GM12878 (cell line): ENCODE data around the gene ARF5. TPM values are rescaled to one million over a fixed set of nuclear protein-coding genes. Genes with fewer than 3 reads are reported as not detected.
A peak's percentile ranks its signal among the peaks of the same experiment; 100 is the strongest.

Experiments
- ATAC-seq: fragments of 200-7000 bp; cut with Tn5 transposase; 3 replicates; pipeline ENCODE4 v1.9.1; 2020; ENCODE audit warnings: mild to moderate bottlenecking, moderate library complexity
- BruUV-seq: library from RNA; stranded (reverse); fragments of 400-500 nt; replicated peaks from 2 replicates; lab custom pipeline; 2021; lab: Mats Ljungman, UMichigan
- CTCF ChIA-PET: fragments of 300-600 bp; sonication (Branson Sonifier 250); formaldehyde crosslinking; extraction: SDS; loops from one replicate; lab custom pipeline; 2021; ENCODE audit warnings: inconsistent platforms; lab: Yijun Ruan, JAX
- POLR2A ChIA-PET: fragments of 350-600 bp; formaldehyde crosslinking; extraction: SDS; loops from one replicate; lab custom pipeline; 2021; ENCODE audit warnings: inconsistent platforms; lab: Charles Lee
- RAD21 ChIA-PET: fragments of 300-600 bp; sonication (Branson Sonifier 250); formaldehyde crosslinking; loops from one replicate; lab custom pipeline; 2023; ENCODE audit warnings: antibody characterized with exemption; ENCODE audit not compliant: unreplicated experiment; lab: Charles Lee
- SMC1A ChIA-PET: fragments of 300-600 bp; sonication (Branson Sonifier 250); formaldehyde crosslinking; loops from one replicate; lab custom pipeline; 2023; ENCODE audit not compliant: unreplicated experiment, uncharacterized antibody; lab: Charles Lee
- DNase-seq: peaks from one replicate; pipeline ENCODE4 v3.0.0-alpha.2; 2011; ENCODE audit warnings: low read depth, low spot score
- FAIRE-seq: peaks from 3 replicates; lab custom pipeline; 2011; peaks lifted over from hg19 to GRCh38; lab: Jason Lieb, UNC
- H2AFZ ChIP-seq: 2 replicates; pipeline ENCODE4 v1.6.0; 2011; ENCODE audit warnings: low read depth, low read length, control low read depth; ENCODE audit not compliant: control insufficient read depth
- H3K27ac ChIP-seq: 2 replicates; pipeline ENCODE4 v1.5.1; 2011; ENCODE audit warnings: control low read depth; ENCODE audit not compliant: control insufficient read depth, insufficient read depth
- H3K27me3 ChIP-seq, 2 experiments: replicated peaks in 1 of 2; 2 replicates each; pipeline versions ENCODE4 v1.6.0 to v1.6.1; 2011; ENCODE audit warnings: low read length in 1 of 2; ENCODE audit not compliant: control insufficient read depth in 2 of 2, insufficient read depth in 2 of 2
- H3K36me3 ChIP-seq, 2 experiments: 2 replicates each; pipeline ENCODE4 v1.5.1; 2011; ENCODE audit warnings: low read length in 1 of 2; ENCODE audit not compliant: control insufficient read depth in 2 of 2, insufficient read depth in 2 of 2
- H3K4me1 ChIP-seq: 2 replicates; pipeline ENCODE4 v1.6.1; 2011; ENCODE audit warnings: mild to moderate bottlenecking, low read length, moderate library complexity, mixed read lengths; ENCODE audit not compliant: control insufficient read depth, insufficient read depth
- H3K4me2 ChIP-seq: 2 replicates; pipeline ENCODE4 v1.6.0; 2011; ENCODE audit warnings: control low read depth; ENCODE audit not compliant: control insufficient read depth, insufficient read depth
- H3K4me3 ChIP-seq: fragments of 200-600 bp; sonication (generic); 2 replicates; pipeline ENCODE4 v1.5.1; 2016
- H3K79me2 ChIP-seq: 2 replicates; pipeline ENCODE4 v1.6.0; 2011; ENCODE audit warnings: low read length; ENCODE audit not compliant: control insufficient read depth, insufficient read depth
- H3K9ac ChIP-seq: 2 replicates; pipeline ENCODE4 v1.8.0; 2011; ENCODE audit warnings: low read length, control low read depth, mixed read lengths; ENCODE audit not compliant: control insufficient read depth, insufficient read depth
- H3K9me3 ChIP-seq: replicated peaks from 3 replicates; pipeline ENCODE4 v1.5.1; 2011; ENCODE audit warnings: mild to moderate bottlenecking, low read length; ENCODE audit not compliant: control insufficient read depth, insufficient read depth
- H4K20me1 ChIP-seq: 2 replicates; pipeline ENCODE4 v1.6.0; 2011; ENCODE audit not compliant: control insufficient read depth, insufficient read depth
- CHD1 ChIP-seq: IDR thresholded peaks from 2 replicates; pipeline ENCODE4 v1.6.1; 2012; ENCODE audit warnings: low read depth, low read length, improper control_type of control experiment
- EED ChIP-seq: sonication (generic); IDR thresholded peaks from 2 replicates; pipeline ENCODE4 v1.6.1; 2016; ENCODE audit warnings: antibody characterized with exemption, low read depth
- ESRRA ChIP-seq: IDR thresholded peaks from 2 replicates; pipeline ENCODE4 v1.6.1; 2012; ENCODE audit warnings: mild to moderate bottlenecking, low read length, improper control_type of control experiment
- GATAD2B ChIP-seq: fragments of 450-650 bp; conservative IDR thresholded peaks from 2 replicates; pipeline ENCODE4 v1.6.1; 2017; ENCODE audit warnings: low read depth, mild to moderate bottlenecking, moderate library complexity
- MYC ChIP-seq: IDR thresholded peaks from 2 replicates; pipeline ENCODE4 v1.6.1; 2011; ENCODE audit warnings: mild to moderate bottlenecking, low read length, moderate library complexity, inconsistent platforms; ENCODE audit not compliant: insufficient read depth, insufficient replicate concordance, insufficient read length, severe bottlenecking
- NFXL1 ChIP-seq: fragments of 450-650 bp; IDR thresholded peaks from 2 replicates; pipeline ENCODE4 v1.6.1; 2017; ENCODE audit warnings: antibody characterized with exemption, mild to moderate bottlenecking, borderline replicate concordance
- POLR2AphosphoS5 ChIP-seq: IDR thresholded peaks from 2 replicates; pipeline ENCODE4 v1.6.1; 2011; ENCODE audit warnings: mild to moderate bottlenecking, low read length, inconsistent platforms
- RAD21 ChIP-seq: IDR thresholded peaks from 2 replicates; pipeline ENCODE4 v1.6.1; 2011; ENCODE audit warnings: mild to moderate bottlenecking, low read depth, low read length, moderate library complexity; ENCODE audit not compliant: insufficient read depth
- SMC3 ChIP-seq: IDR thresholded peaks from 2 replicates; pipeline ENCODE4 v1.6.1; 2011; ENCODE audit warnings: low read length, improper control_type of control experiment, borderline replicate concordance
- ZNF622 ChIP-seq: fragments of 450-650 bp; IDR thresholded peaks from 2 replicates; pipeline ENCODE4 v1.6.1; 2017; ENCODE audit warnings: mild to moderate bottlenecking, inconsistent platforms
- ZZZ3 ChIP-seq: IDR thresholded peaks from 2 replicates; pipeline ENCODE4 v1.6.1; 2011; ENCODE audit warnings: low read depth; ENCODE audit not compliant: control insufficient read depth, insufficient read length
- WGBS: methylation state at CpG from one replicate; pipeline ENCODE4 v1.1.6; 2016; ENCODE audit warnings: low lambda C conversion rate; ENCODE audit not compliant: insufficient replicate concordance, insufficient coverage; ENCODE audit errors: missing lambda C conversion rate; 5-methylcytosine and 5-hydroxymethylcytosine counted together
- in situ Hi-C: fragments of 300-500 bp; cut with MboI; formaldehyde crosslinking; loops from 9 replicates; pipeline ENCODE4 v1.14.3; 2018; ENCODE audit warnings: mixed read lengths
- intact Hi-C: fragments of 100-400 bp; cut with micrococcal nuclease; formaldehyde crosslinking; loops from one replicate; pipeline ENCODE4 v1.14.2; 2022; ENCODE audit not compliant: unreplicated experiment
- polyA plus RNA-seq, 11 experiments: library from polyadenylated mRNA; depleted of rRNA in 4 of 11; unstranded in 6 of 11; stranded (reverse) in 5 of 11; fragments of >200 nt; fragmentation: Nextera tagmentation in 4 of 11; fragmentation: Illumina TruSeq in 1 of 11; extraction: Ambion mirVana in 4 of 11; extraction: Trizol in 1 of 11; gene quantifications; 1 replicate in 1 of 11; 2 replicates in 10 of 11; pipeline versions ENCODE4 v1.2.1 to v1.2.3, GENCODE V29; 2011 to 2016; ENCODE audit warnings: inconsistent platforms in 2 of 11, missing spikeins in 2 of 11, low read depth in 1 of 11
- total RNA-seq, 4 experiments: library from RNA; depleted of rRNA in 3 of 4; stranded (reverse); fragments of >200 nt in 3 of 4; fragmentation: Illumina TruSeq in 1 of 4; extraction: Trizol in 1 of 4; gene quantifications; 2 replicates each; pipeline versions ENCODE4 v1.2.1 to v1.2.3, GENCODE V29; 2013 to 2021
- TF ChIP-seq, protein P1 (sequence below): fragments of 450-650 bp; IDR thresholded peaks from 2 replicates; pipeline ENCODE4 v1.6.1; 2016; ENCODE audit warnings: mild to moderate bottlenecking
- TF ChIP-seq, protein P2 (sequence below): fragments of 450-650 bp; formaldehyde crosslinking; IDR thresholded peaks from 2 replicates; pipeline ENCODE4 v1.4.0; 2022; ENCODE audit warnings: mild to moderate bottlenecking, moderate library complexity
- TF ChIP-seq, protein P3 (sequence below), 3 experiments: IDR thresholded peaks in 2 of 3; conservative IDR thresholded peaks in 1 of 3; 2 replicates each; pipeline ENCODE4 v1.5.1; 2011; ENCODE audit warnings: low read depth in 3 of 3, low read length in 3 of 3, mild to moderate bottlenecking in 3 of 3, control low read depth in 2 of 3, moderate library complexity in 2 of 3, inconsistent platforms in 1 of 3, mixed read lengths in 1 of 3; ENCODE audit not compliant: control insufficient read depth in 2 of 3, insufficient read depth in 1 of 3; ENCODE audit errors: extremely low read depth in 1 of 3

The ARF5 gene
- total and polyA plus RNA-seq, 10 of the 15 experiments (the other 5 are each of a cell fraction or from before 2014, with no cell fraction given) = 11.0 to 210 (median 131) TPM

DNA sequence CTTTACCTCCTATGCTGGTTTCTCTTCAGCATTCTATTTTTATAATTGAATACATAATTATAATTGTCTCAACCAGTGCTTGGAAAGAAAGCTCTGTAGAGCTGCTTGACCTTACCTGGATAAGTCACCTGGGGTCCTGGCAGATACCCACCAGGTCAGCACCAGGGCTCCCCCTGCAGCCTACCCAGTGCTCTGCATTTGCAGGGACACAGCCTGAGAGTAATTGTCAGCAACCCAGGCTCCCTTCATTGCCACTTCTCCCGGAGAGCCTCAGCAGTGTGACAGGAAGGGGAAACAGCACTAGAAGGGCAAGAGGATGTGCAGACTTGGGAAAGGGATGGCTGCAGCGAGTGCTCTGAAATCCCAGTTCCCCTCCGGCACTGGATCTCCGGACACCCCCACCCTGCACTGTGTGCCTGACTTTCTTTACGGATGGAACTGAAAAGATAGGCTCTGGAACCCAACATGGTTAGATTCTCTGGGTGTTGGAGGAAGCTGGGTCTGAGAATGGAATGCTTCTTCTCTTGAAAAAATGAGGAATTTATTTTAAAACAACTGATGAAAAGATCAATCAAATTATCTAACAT is 41.1 kb downstream of the ARF5 start:
- no peak overlapping the region for H3K4me3 ChIP-seq
- TF ChIP-seq RAD21 (peak; percentile 39; the same call in 1 of the 2 replicates), ZNF622 (no peak), ZZZ3 (no peak), MYC (no peak), SMC3 (peak; percentile 35; the same call in 1 of the 2 replicates), POLR2AphosphoS5 (no peak), CHD1 (no peak), NFXL1 (no peak), EED (no peak), ESRRA (no peak), GATAD2B (no peak)
- TF ChIP-seq, protein P1, sequence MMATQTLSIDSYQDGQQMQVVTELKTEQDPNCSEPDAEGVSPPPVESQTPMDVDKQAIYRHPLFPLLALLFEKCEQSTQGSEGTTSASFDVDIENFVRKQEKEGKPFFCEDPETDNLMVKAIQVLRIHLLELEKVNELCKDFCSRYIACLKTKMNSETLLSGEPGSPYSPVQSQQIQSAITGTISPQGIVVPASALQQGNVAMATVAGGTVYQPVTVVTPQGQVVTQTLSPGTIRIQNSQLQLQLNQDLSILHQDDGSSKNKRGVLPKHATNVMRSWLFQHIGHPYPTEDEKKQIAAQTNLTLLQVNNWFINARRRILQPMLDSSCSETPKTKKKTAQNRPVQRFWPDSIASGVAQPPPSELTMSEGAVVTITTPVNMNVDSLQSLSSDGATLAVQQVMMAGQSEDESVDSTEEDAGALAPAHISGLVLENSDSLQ = no peak
- TF ChIP-seq, protein P2, sequence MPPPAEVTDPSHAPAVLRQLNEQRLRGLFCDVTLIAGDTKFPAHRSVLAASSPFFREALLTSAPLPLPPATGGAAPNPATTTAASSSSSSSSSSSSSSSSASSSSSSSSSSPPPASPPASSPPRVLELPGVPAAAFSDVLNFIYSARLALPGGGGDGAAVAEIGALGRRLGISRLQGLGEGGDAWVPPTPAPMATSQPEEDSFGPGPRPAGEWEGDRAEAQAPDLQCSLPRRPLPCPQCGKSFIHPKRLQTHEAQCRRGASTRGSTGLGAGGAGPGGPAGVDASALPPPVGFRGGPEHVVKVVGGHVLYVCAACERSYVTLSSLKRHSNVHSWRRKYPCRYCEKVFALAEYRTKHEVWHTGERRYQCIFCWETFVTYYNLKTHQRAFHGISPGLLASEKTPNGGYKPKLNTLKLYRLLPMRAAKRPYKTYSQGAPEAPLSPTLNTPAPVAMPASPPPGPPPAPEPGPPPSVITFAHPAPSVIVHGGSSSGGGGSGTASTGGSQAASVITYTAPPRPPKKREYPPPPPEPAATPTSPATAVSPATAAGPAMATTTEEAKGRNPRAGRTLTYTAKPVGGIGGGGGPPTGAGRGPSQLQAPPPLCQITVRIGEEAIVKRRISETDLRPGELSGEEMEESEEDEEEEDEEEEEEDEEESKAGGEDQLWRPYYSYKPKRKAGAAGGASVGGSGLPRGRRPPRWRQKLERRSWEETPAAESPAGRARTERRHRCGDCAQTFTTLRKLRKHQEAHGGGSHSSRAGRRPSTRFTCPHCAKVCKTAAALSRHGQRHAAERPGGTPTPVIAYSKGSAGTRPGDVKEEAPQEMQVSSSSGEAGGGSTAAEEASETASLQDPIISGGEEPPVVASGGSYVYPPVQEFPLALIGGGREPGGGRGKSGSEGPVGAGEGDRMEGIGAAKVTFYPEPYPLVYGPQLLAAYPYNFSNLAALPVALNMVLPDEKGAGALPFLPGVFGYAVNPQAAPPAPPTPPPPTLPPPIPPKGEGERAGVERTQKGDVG (CRISPR knock-in tag) = no peak
- TF ChIP-seq, protein P3, sequence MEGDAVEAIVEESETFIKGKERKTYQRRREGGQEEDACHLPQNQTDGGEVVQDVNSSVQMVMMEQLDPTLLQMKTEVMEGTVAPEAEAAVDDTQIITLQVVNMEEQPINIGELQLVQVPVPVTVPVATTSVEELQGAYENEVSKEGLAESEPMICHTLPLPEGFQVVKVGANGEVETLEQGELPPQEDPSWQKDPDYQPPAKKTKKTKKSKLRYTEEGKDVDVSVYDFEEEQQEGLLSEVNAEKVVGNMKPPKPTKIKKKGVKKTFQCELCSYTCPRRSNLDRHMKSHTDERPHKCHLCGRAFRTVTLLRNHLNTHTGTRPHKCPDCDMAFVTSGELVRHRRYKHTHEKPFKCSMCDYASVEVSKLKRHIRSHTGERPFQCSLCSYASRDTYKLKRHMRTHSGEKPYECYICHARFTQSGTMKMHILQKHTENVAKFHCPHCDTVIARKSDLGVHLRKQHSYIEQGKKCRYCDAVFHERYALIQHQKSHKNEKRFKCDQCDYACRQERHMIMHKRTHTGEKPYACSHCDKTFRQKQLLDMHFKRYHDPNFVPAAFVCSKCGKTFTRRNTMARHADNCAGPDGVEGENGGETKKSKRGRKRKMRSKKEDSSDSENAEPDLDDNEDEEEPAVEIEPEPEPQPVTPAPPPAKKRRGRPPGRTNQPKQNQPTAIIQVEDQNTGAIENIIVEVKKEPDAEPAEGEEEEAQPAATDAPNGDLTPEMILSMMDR (IDR thresholded peaks at IDR 0.05 in 2 of 3, conservative IDR thresholded peaks at IDR 0.05 in 1 of 3; ENCODE audit: control insufficient read depth in 2 of 3, extremely low read depth in 1 of 3, insufficient read depth in 1 of 3, low read depth in 3 of 3, low read length in 3 of 3) = peak; percentile 57 to 67 (median 62)
- H3K27me3 ChIP-seq = no peaks in the 10 kb centered on the region
- BruUV-seq = no TSS peak
- SMC1A ChIA-PET = interaction anchor here (0.6 to 3.4 kb wide), 6 partner anchors 10 to 580 kb away, joined by 3 to 13 read pairs (median 4); partner anchors contain the start of genes ARF5 and PAX4
- peak; percentile 96 for ATAC-seq
- no peak for FAIRE-seq
- H3K4me2 ChIP-seq = no peak overlapping the region
- H3K79me2 ChIP-seq = no peaks in the 10 kb centered on the region
- H3K36me3 ChIP-seq = no peaks in the 10 kb centered on the region
- POLR2A ChIA-PET = interaction anchor here (0.5 kb wide), 1 partner anchor 225 kb away, joined by 4 read pairs; no protein-coding TSS in a partner anchor
- no peak overlapping the region for H2AFZ ChIP-seq
- no peak for DNase-seq
- H3K9me3 ChIP-seq = no peaks in the 10 kb centered on the region; the same call in 2 of the 3 replicates
- no peaks in the 10 kb centered on the region for H4K20me1 ChIP-seq
- no peak overlapping the region for H3K27ac ChIP-seq
- H3K4me1 ChIP-seq = no peaks in the 10 kb centered on the region
- intact Hi-C loops = no loop called here
- in situ Hi-C loops = no loop called here
- CTCF ChIA-PET = interaction anchor here (0.8 to 2.4 kb wide), 18 partner anchors 8 to 580 kb away, joined by 3 to 17 read pairs (median 4); partner anchors contain the start of genes ARF5 and GCC1
- RAD21 ChIA-PET = interaction anchor here (0.7 to 1.4 kb wide), 7 partner anchors 21 to 580 kb away, joined by 3 to 6 read pairs (median 3); no protein-coding TSS in a partner anchor
- no peak overlapping the region for H3K9ac ChIP-seq
- WGBS = 25% methylated on average over 5 of the region's 5 CpGs
